Neural progenitor cell (in vitro differentiated cells): ENCODE measurements around the gene KRTAP1-4. TPM values are rescaled to one million over a fixed set of nuclear protein-coding genes. Genes with fewer than 3 reads are reported as not detected.
"Not testable (repeated sequence)": the region's sequence is repeated elsewhere in the genome, so short reads cannot be mapped to it uniquely, and the experiment has no call there.

Source experiments
- DNase-seq: peaks from one replicate; pipeline ENCODE4 v3.0.0-alpha.2; 2016; ENCODE audit warnings: low spot score
- H2AFZ ChIP-seq: fragments of 200-600 bp; sonication (generic); replicated peaks from 2 replicates; pipeline ENCODE4 v1.6.1; 2016; ENCODE audit warnings: antibody characterized with exemption
- H3F3A ChIP-seq: fragments of 200-600 bp; sonication (generic); 2 replicates; pipeline ENCODE4 v1.6.1; 2016; ENCODE audit warnings: antibody characterized with exemption, low read depth
- H3K27ac ChIP-seq: fragments of 200-600 bp; sonication (generic); 2 replicates; pipeline ENCODE4 v1.5.1; 2016; ENCODE audit warnings: mild to moderate bottlenecking
- H3K27me3 ChIP-seq: fragments of 200-600 bp; sonication (generic); 2 replicates; pipeline ENCODE4 v1.6.1; 2016; ENCODE audit warnings: mild to moderate bottlenecking, moderate library complexity
- H3K36me3 ChIP-seq: fragments of 200-600 bp; sonication (generic); 2 replicates; pipeline ENCODE4 v1.5.1; 2016
- H3K4me1 ChIP-seq: fragments of 200-600 bp; sonication (generic); 2 replicates; pipeline ENCODE4 v1.6.1; 2016; ENCODE audit warnings: mixed run types
- H3K4me2 ChIP-seq: fragments of 200-600 bp; sonication (generic); 2 replicates; pipeline ENCODE4 v1.6.1; 2016
- H3K4me3 ChIP-seq: fragments of 200-600 bp; sonication (generic); 2 replicates; pipeline ENCODE4 v1.5.1; 2016
- H3K79me2 ChIP-seq: fragments of 200-600 bp; sonication (generic); 2 replicates; pipeline ENCODE4 v1.6.1; 2016; ENCODE audit warnings: low read depth
- H3K9ac ChIP-seq: fragments of 200-600 bp; sonication (generic); 2 replicates; pipeline ENCODE4 v1.6.1; 2016
- H3K9me3 ChIP-seq: fragments of 200-600 bp; sonication (generic); 2 replicates; pipeline ENCODE4 v1.5.1; 2016; ENCODE audit warnings: low read depth
- H4K20me1 ChIP-seq: fragments of 200-600 bp; sonication (generic); 2 replicates; pipeline ENCODE4 v1.6.1; 2016; ENCODE audit warnings: low read depth
- H3K27ac Mint-ChIP-seq: 3 replicates; pipeline ENCODE4 v1.8.0; 2021; ENCODE audit warnings: mixed read lengths
- H3K27me3 Mint-ChIP-seq: 2 replicates; pipeline ENCODE4 v1.8.0; 2022; ENCODE audit warnings: low read depth, mild to moderate bottlenecking, inconsistent platforms, moderate library complexity, mixed read lengths; ENCODE audit not compliant: insufficient read depth
- H3K36me3 Mint-ChIP-seq: 3 replicates; pipeline ENCODE4 v1.8.0; 2021; ENCODE audit warnings: mixed read lengths
- H3K4me1 Mint-ChIP-seq: 3 replicates; pipeline ENCODE4 v1.8.0; 2021; ENCODE audit warnings: mixed read lengths
- H3K4me3 Mint-ChIP-seq: 3 replicates; pipeline ENCODE4 v1.8.0; 2021; ENCODE audit warnings: mild to moderate bottlenecking, moderate library complexity, mixed read lengths
- H3K9me3 Mint-ChIP-seq: 3 replicates; pipeline ENCODE4 v1.8.0; 2020; ENCODE audit warnings: mixed read lengths
- EZH2 ChIP-seq: fragments of 200-600 bp; sonication (generic); IDR thresholded peaks from 2 replicates; pipeline ENCODE4 v1.6.1; 2017; ENCODE audit warnings: antibody characterized with exemption, mild to moderate bottlenecking, moderate library complexity
- EZH2phosphoT487 ChIP-seq: fragments of 200-600 bp; sonication (generic); IDR thresholded peaks from 2 replicates; pipeline ENCODE4 v1.6.1; 2017; ENCODE audit warnings: antibody characterized with exemption
- total RNA-seq: library from RNA; depleted of rRNA; stranded (reverse); fragments of >200 nt; gene quantifications from 2 replicates; pipeline ENCODE4 v1.2.3, GENCODE V29; 2015; ENCODE audit warnings: low replicate concordance
- TF ChIP-seq, protein P1 (sequence below): fragments of 200-600 bp; sonication (generic); IDR thresholded peaks from 2 replicates; pipeline ENCODE4 v1.5.1; 2017; ENCODE audit warnings: antibody characterized with exemption, mild to moderate bottlenecking

KRTAP1-4 gene
- total RNA-seq, 1 donor from 2014 or later, result not detected

DNA sequence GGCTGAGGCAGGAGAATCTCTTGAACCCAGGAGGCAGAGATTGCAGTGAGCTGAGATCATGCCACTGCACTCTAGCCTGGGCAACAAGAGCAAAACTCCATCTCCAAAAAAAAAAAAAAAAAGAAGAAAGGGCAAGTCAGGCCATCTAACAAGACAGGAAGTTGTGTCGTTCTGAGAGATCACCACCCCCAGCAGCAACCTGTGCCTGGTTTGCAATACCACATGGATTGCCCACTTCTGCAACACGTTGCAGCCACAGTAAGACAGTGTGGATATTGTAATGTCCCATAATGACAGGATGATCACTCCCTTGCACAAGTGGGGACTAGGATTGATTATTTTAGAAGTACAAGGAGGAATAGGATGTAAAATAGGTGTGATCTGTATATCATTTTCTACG lies 39.0 kb upstream of the KRTAP1-4 start:
- Histone ChIP-seq H3K9ac (no peak overlapping the region), H4K20me1 (no peaks in the 10 kb centered on the region), H3F3A (no peaks in the 10 kb centered on the region), H3K79me2 (no peaks in the 10 kb centered on the region), H2AFZ (no peak overlapping the region), H3K36me3 (no peaks in the 10 kb centered on the region), H3K4me3 (no peak overlapping the region), H3K27ac (no peak overlapping the region), H3K27me3 (no peaks in the 10 kb centered on the region), H3K4me1 (no peaks in the 10 kb centered on the region), H3K4me2 (no peak overlapping the region), H3K9me3 (no peaks in the 10 kb centered on the region)
- no peak for DNase-seq
- TF ChIP-seq EZH2 (no peak), EZH2phosphoT487 (no peak)
- TF ChIP-seq, protein P1, sequence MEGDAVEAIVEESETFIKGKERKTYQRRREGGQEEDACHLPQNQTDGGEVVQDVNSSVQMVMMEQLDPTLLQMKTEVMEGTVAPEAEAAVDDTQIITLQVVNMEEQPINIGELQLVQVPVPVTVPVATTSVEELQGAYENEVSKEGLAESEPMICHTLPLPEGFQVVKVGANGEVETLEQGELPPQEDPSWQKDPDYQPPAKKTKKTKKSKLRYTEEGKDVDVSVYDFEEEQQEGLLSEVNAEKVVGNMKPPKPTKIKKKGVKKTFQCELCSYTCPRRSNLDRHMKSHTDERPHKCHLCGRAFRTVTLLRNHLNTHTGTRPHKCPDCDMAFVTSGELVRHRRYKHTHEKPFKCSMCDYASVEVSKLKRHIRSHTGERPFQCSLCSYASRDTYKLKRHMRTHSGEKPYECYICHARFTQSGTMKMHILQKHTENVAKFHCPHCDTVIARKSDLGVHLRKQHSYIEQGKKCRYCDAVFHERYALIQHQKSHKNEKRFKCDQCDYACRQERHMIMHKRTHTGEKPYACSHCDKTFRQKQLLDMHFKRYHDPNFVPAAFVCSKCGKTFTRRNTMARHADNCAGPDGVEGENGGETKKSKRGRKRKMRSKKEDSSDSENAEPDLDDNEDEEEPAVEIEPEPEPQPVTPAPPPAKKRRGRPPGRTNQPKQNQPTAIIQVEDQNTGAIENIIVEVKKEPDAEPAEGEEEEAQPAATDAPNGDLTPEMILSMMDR, result no peak
- no peaks in the 10 kb centered on the region for H3K9me3 Mint-ChIP-seq
- H3K36me3 Mint-ChIP-seq, result no peaks in the 10 kb centered on the region
- no peaks in the 10 kb centered on the region for H3K4me1 Mint-ChIP-seq
- H3K4me3 Mint-ChIP-seq, result no peak overlapping the region
- H3K27me3 Mint-ChIP-seq, result no peaks in the 10 kb centered on the region
- no peak overlapping the region for H3K27ac Mint-ChIP-seq

- no peak overlapping the region for H2AFZ ChIP-seq
- H3K9me3 Mint-ChIP-seq, result no peaks in the 10 kb centered on the region
- H3K4me3 ChIP-seq, result no peak overlapping the region
- no peak overlapping the region for H3K27ac ChIP-seq
- H3K27me3 ChIP-seq, result no peaks in the 10 kb centered on the region
- H3K4me2 ChIP-seq, result no peak overlapping the region
- no peaks in the 10 kb centered on the region for H3K36me3 Mint-ChIP-seq
- H3K9ac ChIP-seq, result no peak overlapping the region
- no peaks in the 10 kb centered on the region for H3K27me3 Mint-ChIP-seq
- H3K79me2 ChIP-seq, result no peaks in the 10 kb centered on the region
- H3K27ac Mint-ChIP-seq, result no peak overlapping the region
- no peak overlapping the region for H3K4me3 Mint-ChIP-seq
- H3K4me1 ChIP-seq, result no peaks in the 10 kb centered on the region
- no peaks in the 10 kb centered on the region for H3K9me3 ChIP-seq
- no peak for DNase-seq
- no peaks in the 10 kb centered on the region for H3F3A ChIP-seq
- no peaks in the 10 kb centered on the region for H3K36me3 ChIP-seq
- H4K20me1 ChIP-seq, result no peaks in the 10 kb centered on the region
- TF ChIP-seq, protein P1, result no peak
- TF ChIP-seq EZH2 (no peak), EZH2phosphoT487 (no peak)
- no peaks in the 10 kb centered on the region for H3K4me1 Mint-ChIP-seq
Measured at GRCh38 chr17:41067281-41067680, 37.3 kb upstream of the KRTAP1-4 start.

GRCh38 chr17:41065829-41066624 lies 36.0 kb upstream of the KRTAP1-4 start, which contains the start of gene KRTAP2-4:
Gene KRTAP2-4 (minus strand): TSS chr17:41065879. CDS start chr17:41065845, 34 bp downstream.
- H3K9me3 Mint-ChIP-seq, result no peaks in the 10 kb centered on the region
- Histone ChIP-seq H3F3A (no peaks in the 10 kb centered on the region), H3K27ac (no peak within 1 kb of the TSS), H2AFZ (no peak within 1 kb of the TSS), H3K9ac (no peak within 1 kb of the TSS), H3K27me3 (no peaks in the 10 kb centered on the region), H3K79me2 (no peaks in the 10 kb centered on the region), H3K4me3 (no peak within 1 kb of the TSS), H3K9me3 (no peaks in the 10 kb centered on the region), H3K4me1 (no peaks in the 10 kb centered on the region), H3K36me3 (no peaks in the 10 kb centered on the region), H4K20me1 (no peaks in the 10 kb centered on the region), H3K4me2 (no peak within 1 kb of the TSS)
- peak within 1 kb of the TSS; percentile 17 for H3K27ac Mint-ChIP-seq
- no peaks in the 10 kb centered on the region for H3K36me3 Mint-ChIP-seq
- no peaks in the 10 kb centered on the region for H3K4me1 Mint-ChIP-seq
- no peak for DNase-seq
- no peaks in the 10 kb centered on the region for H3K27me3 Mint-ChIP-seq
- H3K4me3 Mint-ChIP-seq, result no peak within 1 kb of the TSS
- TF ChIP-seq EZH2 (no peak), EZH2phosphoT487 (no peak)
- TF ChIP-seq, protein P1, result no peak

DNA sequence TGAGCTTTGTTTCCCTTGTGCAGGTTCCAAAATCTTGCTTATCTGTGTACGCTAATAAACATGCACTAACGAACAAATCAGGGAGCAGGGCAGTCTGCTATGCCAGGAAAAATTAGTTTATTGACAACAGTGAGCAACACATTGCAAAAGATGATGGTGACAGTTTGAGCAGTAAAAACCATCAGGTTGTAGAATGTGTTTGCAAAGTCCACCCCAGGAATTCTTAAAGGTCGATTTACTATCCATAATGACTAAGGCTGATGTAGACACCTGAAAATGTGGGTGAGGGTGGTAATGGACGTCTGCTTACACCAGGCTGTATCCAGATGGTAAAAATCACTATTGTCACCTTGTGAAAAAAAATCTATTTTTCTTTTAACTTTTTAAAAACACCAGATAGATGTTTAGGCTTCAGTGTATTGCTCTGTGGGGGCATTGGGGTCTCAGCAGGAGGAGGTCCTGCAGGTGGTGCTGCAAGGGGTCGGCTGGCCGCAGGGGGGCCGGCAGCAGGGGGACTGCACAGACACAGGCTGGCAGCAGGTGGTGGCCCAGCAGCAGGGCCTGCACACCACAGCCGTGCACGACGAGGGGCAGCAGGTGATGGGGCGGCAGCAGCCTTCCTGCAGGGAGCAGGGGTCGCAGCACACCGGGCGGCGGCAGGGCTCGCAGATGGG lies 35.2 kb upstream of the KRTAP1-4 start:
- not testable (repeated sequence) for H3F3A ChIP-seq, H3K36me3 ChIP-seq, H3K27ac ChIP-seq, H3K27ac Mint-ChIP-seq, H3K9ac ChIP-seq, DNase-seq, H3K9me3 ChIP-seq, H3K79me2 ChIP-seq, H3K27me3 ChIP-seq, H3K4me3 Mint-ChIP-seq, H2AFZ ChIP-seq, H3K4me3 ChIP-seq, H3K36me3 Mint-ChIP-seq, H3K27me3 Mint-ChIP-seq, H3K4me1 ChIP-seq, H3K4me2 ChIP-seq, H4K20me1 ChIP-seq, H3K9me3 Mint-ChIP-seq, H3K4me1 Mint-ChIP-seq
